Coronary artery (tissue), 2 donors: Measurements from ENCODE around the gene KRTAP10-5.

Experiments
- DNase-seq: peaks from one replicate; pipeline ENCODE4 v3.0.0-alpha.2; 2017; ENCODE audit warnings: low spot score
- H3K27ac ChIP-seq, 2 donors: fragments of 200-600 bp; sonication (generic); one replicate each; pipeline ENCODE4 v1.5.1; 2016 to 2019
- H3K4me3 ChIP-seq: fragments of 200-600 bp; sonication (generic); 2 replicates; pipeline ENCODE4 v1.5.1; 2016; ENCODE audit warnings: mild to moderate bottlenecking, moderate library complexity
- TF ChIP-seq, protein P1 (sequence below): fragments of 200-600 bp; sonication (generic); IDR thresholded peaks from one replicate; pipeline ENCODE4 v1.5.1; 2019; ENCODE audit warnings: antibody characterized with exemption

The KRTAP10-5 gene

DNA sequence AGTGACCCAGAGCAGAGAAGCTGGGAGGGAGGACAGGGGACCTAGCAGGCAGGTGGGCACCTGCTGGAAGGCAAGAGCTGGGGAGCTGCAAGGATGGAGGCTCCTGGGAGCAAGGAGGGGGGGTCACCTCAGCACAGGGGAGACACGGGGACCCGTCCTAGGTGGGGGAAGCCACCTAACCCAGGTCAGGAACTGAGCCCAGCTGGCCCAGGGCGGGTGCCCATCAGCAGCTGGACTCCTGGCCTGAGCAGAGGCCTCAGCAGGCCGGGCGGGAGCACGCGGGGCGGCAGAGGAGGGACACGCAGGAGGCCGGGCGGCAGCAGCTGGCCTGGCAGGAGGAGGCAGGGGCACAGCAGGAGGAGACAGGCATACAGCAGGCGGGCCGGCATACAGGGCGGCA lies 41.4 kb downstream of the KRTAP10-5 start:
- H3K4me3 ChIP-seq: no peak overlapping the region
- H3K27ac ChIP-seq: no peak overlapping the region
- DNase-seq: peak; percentile 56
- TF ChIP-seq, protein P1, sequence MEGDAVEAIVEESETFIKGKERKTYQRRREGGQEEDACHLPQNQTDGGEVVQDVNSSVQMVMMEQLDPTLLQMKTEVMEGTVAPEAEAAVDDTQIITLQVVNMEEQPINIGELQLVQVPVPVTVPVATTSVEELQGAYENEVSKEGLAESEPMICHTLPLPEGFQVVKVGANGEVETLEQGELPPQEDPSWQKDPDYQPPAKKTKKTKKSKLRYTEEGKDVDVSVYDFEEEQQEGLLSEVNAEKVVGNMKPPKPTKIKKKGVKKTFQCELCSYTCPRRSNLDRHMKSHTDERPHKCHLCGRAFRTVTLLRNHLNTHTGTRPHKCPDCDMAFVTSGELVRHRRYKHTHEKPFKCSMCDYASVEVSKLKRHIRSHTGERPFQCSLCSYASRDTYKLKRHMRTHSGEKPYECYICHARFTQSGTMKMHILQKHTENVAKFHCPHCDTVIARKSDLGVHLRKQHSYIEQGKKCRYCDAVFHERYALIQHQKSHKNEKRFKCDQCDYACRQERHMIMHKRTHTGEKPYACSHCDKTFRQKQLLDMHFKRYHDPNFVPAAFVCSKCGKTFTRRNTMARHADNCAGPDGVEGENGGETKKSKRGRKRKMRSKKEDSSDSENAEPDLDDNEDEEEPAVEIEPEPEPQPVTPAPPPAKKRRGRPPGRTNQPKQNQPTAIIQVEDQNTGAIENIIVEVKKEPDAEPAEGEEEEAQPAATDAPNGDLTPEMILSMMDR: no peak

DNA sequence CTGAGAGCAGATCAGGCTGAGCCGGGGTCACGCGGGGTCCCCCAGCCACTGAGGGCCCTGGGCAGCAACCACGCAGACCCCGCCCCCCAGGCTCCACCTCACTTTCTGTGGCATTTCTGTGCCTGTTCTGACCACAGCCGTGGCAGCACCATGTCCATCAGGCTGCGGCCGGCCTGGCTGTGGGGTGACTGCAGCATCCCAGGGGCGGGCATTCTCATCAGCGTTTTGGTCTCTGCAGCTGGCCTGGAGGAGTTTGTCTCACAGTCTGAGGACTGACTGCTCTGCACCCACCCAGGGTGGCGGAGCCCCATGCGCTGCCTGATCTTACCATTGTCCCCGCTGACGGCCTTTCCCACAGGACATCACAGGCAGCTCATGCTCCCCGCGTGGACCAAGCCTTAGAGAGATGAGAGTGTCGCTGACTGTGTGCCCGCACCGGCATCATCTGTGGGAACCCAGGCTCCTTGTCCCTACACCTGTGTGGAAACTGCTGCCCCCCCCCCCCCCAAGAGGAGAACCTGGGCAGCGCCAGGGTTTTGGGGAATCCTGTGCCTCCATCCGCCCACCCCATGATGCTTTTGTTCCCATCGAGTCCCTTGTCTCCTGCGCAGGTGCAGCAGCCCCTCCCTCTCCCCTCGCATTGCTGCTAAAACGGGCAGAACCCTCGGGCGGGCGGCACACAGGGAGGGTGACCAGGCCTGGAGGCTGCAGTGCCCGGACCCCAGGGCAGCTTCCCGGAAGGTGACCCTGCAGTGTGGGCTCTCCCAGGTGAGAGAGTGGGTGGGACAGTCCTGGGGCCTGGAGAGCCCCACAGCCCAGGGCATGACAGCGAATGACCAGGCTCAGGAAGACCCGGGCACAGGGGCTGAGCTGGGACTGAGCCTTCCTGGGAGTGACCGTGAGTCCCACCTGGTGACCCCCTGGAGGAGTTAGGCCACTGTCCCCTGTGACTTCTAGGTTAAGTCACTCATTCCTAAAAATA lies 42.2 kb downstream of the KRTAP10-5 start:
- TF ChIP-seq, protein P1: no peak
- DNase-seq: peak; percentile 52
- no peak overlapping the region for H3K27ac ChIP-seq
- H3K4me3 ChIP-seq: no peak overlapping the region

DNA sequence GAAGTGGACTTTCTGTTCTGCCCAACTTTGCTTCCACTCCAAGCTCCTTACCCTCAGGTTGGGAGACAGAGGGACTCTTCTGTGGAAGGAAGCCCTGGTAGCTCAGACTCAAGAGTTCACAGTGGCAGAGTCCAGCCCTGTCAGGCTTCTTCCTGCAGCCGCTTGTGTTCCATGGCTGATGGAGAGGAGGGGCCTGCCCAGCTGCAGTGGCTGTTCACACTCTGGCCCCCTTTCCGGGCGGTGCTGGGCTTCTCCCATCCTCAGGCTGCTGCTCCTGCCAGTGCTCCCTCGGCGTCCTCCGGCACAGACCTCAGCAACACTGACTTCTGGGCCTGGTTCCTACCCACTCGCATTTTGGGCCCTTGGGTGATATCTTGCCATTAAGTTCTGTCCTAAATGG lies 44.4 kb downstream of the KRTAP10-5 start:
- Histone ChIP-seq H3K27ac (no peak overlapping the region), H3K4me3 (no peak overlapping the region)
- TF ChIP-seq, protein P1: no peak
- peak; percentile 52 for DNase-seq

DNA sequence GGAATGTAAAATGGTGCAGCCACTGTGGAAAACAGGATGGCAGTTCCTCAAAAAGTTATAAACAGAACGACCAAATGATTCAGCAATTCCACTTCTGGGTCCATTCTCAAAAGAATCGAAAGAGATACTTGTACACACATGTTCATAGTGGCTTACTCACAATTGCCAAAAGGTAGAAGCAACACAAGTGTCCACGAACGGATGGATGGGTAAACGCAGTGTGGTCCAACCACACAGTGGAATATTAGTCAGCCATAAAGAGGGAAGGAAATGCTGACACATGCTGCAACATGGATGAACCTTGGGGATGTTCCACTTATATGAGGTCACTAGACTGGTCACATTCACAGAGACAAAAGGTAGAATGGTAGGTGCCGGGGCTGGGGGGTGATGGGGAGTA lies 45.7 kb downstream of the KRTAP10-5 start:
- DNase-seq: no peak
- TF ChIP-seq, protein P1: no peak
- Histone ChIP-seq H3K4me3 (no peak overlapping the region), H3K27ac (no peak overlapping the region)

DNA sequence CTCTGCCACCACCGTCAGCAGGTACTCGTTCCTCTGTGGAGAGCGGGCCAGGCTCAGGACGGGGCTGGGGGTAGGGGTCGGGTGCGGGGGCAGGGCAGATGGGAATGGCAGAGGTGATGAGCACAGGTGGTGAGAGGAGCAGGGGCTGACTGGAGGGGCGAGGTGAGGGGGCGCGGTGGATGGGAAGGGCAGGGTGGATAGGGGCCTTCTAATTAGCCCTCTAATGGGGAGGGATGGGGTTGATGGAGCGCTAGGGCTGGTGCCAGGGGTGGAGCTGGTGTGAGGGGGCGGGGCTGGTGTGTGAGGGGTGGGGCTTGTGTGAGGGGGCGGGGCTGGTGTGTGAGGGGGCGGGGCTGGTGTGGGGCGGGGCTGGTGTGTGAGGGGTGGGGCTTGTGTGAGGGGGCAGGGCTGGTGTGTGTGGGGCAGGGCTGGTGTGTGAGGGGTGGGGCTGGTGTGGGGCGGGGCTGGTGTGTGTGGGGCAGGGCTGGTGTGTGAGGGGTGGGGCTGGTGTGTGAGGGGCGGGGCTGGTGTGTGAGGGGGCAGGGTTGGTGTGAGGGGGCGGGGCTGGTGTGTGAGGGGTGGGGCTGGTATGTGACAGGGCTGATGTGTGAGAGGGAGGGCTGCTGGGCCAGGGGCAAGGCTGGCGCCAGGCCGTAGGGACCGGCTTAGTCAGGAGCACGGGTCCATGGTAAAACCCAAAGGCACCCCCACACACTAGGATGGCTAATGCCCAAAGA lies 46.3 kb downstream of the KRTAP10-5 start:
- no peak overlapping the region for H3K4me3 ChIP-seq
- H3K27ac ChIP-seq: no peak overlapping the region
- DNase-seq: no peak
- TF ChIP-seq, protein P1: no peak

DNA sequence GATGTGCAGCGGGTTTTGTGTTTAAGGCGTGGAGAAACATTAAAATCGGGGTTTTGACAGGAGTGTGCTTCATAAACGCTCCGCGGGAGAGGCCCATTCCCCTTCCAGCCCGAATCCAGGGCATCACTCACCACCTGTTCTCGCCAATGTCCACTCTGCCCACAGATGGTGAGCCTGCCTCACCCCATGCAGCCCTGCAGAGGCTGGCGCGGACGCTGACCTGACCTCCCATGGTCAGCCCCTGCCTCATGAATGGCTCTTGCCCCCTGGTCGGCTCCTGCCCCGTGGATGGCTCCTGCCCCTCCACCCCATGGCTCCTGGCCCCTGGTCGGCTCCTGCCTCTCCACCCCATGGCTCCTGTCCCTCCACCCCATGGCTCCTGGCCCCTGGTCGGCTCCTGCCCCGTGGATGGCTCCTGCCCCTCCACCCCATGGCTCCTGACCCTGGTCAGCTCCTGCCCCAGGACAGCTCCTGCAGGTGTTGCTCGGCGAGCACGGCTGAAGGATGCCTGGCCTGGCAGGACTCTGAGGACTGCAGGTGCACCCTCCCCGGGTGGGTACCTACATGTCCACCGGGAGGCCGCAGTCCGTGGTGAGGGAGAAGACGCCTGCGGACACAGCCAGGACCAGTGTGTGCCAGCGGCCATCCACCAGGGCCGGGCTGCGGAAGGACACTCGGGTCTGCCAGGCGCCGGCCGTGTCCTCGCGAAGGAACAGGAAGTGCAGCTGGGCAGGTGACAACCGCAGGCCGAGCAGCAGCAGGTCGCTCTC lies 47.1 kb downstream of the KRTAP10-5 start:
- TF ChIP-seq, protein P1: no peak

More for the DNA sequence above, 47.1 kb downstream of the KRTAP10-5 start:
- Histone ChIP-seq H3K4me3 (no peak overlapping the region), H3K27ac (no peak overlapping the region)
- DNase-seq: no peak
